ENCODE data around the gene FAM209B.
A peak's percentile ranks its signal among the peaks of the same experiment; 100 is the strongest.
"Not testable (repeated sequence)": the region's sequence is repeated elsewhere in the genome, so short reads cannot be mapped to it uniquely, and the experiment has no call there.

Gene FAM209B

DNA sequence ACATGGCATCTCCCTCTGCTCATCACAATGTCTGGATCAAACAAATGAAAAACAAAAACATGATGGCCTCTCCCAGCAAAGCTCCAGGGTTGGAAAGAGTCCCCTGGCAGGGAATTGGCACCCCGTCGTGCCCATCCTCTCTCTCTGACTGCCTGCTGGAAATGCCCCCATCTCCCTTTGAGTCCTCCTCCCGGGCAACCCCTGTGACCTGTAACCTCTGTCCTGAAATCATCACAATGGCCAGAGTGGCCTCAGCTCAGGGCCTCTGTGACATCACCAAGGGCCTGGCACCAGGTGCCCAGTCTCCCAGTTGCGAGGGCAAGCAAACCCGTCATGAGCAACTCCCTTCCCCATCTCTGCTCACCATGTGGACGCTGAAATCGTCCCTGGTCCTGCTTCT is 8.6 kb upstream of the FAM209B start, which contains the start of gene FAM209A:
FAM209A (plus strand) TSS at position 301 of the 400 bp plus-strand sequence; CDS start at position 366, 65 bp downstream.
- in situ Hi-C loops (cut with MboI; ENCODE audit: low pct_unique_long_range_greater_than_20kb, low sequenced_read_pairs); DNase-seq: not testable (repeated sequence)

DNA sequence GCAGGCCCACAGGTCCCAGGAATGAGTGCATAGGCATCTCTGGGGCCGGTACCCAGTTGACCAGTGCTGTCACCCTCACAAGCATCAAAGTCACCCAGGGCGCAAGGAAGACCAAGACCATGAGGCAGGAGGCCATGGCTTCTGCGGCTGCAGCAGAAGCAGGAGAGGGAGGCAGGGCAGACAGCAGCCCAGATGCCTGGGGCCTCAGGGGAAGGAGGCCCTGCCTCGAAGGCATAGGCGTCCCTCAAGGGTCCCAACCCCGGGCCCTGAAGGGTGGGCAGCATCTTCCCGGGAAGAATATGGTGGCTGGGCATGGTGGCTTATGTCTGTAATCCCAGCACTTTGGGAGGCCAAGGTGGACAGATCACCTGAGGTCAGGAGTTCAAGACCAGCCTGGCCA is 5.5 kb upstream of the FAM209B start:
- in situ Hi-C loops (cut with MboI; ENCODE audit: low pct_unique_long_range_greater_than_20kb, low sequenced_read_pairs): no loop called here
- no peak for DNase-seq

DNA sequence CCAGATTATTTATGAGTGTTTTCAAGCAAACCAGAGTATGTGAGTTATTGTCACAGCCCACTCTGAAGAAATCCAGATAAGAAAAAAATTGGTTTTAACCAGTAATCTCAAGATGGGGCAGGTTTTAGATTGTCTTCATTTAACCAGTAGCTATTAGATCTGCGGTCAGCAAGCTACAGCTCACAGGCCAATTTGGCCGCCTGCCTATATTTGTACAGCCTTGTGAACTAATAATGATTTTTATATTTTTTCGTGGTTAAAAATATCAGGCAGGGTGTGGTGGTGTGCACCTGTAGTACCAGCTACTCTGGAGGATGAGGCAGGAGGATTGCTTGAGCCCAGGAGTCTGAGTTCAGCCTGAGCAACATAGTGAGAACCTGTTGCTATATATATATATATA is 5.0 kb downstream of the FAM209B start:
- in situ Hi-C loops (cut with MboI; ENCODE audit: low pct_unique_long_range_greater_than_20kb, low sequenced_read_pairs): no loop called here
- no peak for DNase-seq

DNA sequence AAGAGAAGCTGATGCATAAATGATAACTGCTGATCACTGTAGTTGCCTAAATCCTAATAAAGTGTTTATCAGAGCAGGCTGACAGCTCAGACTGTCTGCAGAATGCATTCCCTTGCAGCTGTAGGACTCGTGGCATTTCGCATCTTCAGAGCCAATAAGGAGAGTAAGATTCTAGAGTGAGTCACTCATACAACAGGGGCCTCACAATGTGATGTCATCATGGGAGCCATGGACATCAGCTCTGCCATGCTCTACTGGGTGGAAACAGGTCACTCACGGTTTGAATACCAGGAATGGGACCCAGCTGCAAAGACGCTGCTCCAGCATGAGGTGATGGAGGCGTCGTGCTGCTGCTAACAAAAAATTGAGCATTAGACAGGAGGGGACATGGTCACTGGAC is 7.4 kb downstream of the FAM209B start:
- in situ Hi-C loops (cut with MboI; ENCODE audit: low pct_unique_long_range_greater_than_20kb, low sequenced_read_pairs): no loop called here
- DNase-seq: no peak

DNA sequence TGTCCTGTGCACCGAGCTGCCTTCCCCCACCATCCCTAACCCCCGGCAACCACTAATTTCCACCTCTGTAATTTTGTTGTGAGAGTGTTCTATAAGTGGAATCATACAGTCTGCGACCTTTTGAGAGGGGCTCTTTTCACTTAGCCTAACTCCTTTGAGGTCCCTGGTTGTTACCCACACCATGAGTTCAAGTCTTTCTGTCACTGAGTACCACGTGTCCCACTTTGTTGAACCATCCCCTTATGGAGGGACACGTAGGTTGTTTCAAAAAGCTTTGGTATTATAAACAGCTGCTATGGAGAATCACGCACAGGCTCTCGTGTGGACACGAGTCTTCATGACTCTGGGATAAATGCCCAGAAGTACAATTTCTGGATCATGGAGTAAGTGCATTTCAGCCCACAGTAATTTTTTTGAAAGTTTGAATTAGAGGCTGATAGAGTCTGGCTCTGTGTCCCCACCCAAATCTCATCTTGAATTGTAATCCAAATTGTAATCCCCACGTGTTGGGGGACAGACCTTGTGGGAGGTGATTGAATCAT is 9.5 kb downstream of the FAM209B start:
- in situ Hi-C loops (cut with MboI; ENCODE audit: low pct_unique_long_range_greater_than_20kb, low sequenced_read_pairs): no loop called here
- no peak for DNase-seq

DNA sequence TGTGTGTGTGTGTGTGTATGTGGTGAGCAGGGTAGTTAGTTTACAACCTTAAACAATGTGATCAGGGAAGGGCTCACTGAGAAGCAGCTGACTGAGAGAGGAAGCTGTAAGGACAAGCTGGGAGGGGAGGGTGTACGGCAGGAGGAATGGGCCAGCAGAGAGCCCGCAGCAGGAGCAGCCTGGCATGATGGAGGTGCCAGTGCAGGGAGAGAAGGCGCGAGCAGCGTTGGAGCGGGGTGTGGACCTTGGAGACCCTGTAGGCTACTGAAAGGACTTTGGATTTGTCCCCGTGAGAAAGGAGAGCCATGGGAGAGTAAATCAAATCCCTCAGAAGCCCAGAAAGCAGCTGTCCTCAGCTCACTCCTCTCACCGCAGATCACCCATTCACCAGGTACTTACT is 18.5 kb downstream of the FAM209B start:
- in situ Hi-C loops (cut with MboI; ENCODE audit: low pct_unique_long_range_greater_than_20kb, low sequenced_read_pairs): no loop called here
- no peak for DNase-seq

DNA sequence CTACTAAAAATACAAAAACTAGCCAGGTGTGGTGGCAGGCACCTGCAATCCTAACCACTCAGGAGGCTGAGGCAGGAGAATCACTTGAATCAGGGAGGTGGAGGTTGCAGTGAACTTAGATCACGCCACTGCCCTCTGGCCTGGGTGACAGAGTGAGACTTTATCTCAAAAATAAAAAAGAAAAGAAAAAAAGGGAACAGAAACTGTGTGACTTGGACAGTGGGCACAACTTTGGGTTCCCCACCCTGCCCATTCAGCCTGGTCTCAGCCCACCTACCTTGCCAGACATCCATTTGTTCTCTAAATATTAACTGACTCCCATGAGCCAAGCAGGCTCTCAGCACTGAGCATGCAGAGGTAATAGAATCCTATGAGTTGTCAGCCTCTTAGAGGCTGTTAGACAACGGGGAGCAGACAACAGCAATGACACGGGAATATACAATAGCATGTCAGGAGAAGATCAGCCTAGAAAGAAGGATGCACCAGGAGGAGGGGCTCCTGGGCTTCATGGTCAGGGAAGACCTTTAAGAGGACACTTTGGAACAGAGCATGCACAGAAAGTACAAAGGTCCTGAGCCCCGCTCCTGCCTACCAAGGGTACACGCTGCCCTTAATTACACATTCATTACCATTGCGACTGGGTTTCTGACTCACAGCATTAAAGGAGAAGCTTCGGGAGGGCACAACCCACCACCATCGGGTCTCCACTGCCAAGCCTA is 20.0 kb downstream of the FAM209B start:
- no peak for DNase-seq
- in situ Hi-C loops (cut with MboI; ENCODE audit: low pct_unique_long_range_greater_than_20kb, low sequenced_read_pairs): no loop called here

DNA sequence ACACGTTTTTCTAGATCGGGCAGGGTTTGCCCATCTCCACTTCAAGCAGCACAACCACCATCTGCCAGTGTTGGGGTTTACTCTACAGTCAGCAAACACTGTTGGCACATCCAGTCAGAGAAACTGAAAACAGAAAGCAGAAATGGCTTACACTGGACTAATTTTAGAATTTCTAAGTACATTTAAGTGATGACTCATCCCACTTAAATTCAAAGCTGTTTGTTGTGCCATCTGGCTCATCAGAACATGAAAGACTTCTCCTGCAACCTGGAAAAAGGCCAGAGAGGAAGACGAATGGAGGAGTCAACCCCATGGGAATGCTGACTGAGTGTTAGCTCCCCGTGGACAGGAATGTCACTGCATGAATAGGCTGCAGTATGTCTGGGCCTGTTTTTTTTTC is 21.8 kb downstream of the FAM209B start:
- DNase-seq: peak; percentile 80
- in situ Hi-C loops (cut with MboI; ENCODE audit: low pct_unique_long_range_greater_than_20kb, low sequenced_read_pairs): no loop called here

DNA sequence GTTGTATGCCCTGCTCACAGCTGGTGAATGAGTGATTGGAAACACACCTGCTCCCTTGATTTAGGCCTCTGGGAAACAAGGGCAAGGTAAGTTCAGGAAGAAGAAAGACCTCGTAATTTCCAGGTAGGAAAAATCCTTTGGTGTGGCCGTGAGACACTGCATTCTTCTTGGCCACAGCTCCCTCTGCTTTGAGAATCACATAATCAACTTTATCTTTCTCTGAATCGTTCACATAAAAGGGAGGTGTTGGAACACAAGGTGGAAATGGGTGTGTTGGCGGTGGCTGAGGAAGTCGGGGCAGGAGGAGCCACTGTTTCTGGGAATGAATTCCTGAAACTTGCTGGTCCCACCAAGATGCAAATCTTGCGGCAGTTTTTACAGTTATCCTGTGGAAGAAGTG is 25.9 kb downstream of the FAM209B start:
- in situ Hi-C loops (cut with MboI; ENCODE audit: low pct_unique_long_range_greater_than_20kb, low sequenced_read_pairs): no loop called here
- DNase-seq: no peak

DNA sequence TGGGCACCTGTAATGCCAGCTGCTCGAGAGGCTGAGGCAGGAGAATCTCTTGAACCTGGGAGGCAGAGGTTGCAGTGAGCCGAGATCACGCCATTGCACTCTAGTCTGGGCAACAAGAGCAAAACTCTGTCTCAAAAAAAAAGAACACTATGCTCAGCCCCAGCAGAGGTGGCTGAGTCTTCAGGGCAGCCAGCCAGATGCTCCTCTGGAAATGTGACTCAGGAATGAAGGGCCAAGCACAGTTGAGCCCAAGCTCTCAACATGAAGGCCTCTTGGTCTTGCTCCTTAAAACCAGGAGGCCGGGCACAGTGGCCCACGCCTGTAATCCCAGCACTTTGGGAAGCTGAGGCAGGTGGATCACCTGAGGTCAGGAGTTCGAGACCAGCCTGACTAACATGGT is 31.5 kb downstream of the FAM209B start:
- not testable (repeated sequence) for DNase-seq

DNA sequence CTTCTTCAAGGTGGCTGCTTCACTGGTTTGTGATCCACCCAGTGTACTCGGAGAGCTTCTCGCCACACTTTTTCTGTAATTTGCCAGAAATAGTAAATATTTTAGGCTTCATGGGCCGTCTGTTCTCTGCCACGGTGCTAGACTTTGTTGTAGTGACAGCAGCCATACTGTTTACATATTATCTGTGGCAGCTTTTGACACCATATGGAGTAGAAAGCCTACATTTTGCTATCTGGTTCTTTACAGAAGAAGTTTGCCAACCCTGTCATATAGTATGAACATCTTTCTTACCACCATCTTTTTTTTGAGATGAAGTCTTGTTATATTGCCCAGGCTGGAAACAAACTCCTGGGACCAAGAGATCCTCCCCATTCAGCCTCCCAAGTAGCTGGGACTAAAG is 32.5 kb downstream of the FAM209B start:
- in situ Hi-C loops (cut with MboI; ENCODE audit: low pct_unique_long_range_greater_than_20kb, low sequenced_read_pairs): no loop called here
- DNase-seq: no peak

More for the DNA sequence above, 31.5 kb downstream of the FAM209B start:
- in situ Hi-C loops (cut with MboI; ENCODE audit: low pct_unique_long_range_greater_than_20kb, low sequenced_read_pairs): not testable (repeated sequence)

DNA sequence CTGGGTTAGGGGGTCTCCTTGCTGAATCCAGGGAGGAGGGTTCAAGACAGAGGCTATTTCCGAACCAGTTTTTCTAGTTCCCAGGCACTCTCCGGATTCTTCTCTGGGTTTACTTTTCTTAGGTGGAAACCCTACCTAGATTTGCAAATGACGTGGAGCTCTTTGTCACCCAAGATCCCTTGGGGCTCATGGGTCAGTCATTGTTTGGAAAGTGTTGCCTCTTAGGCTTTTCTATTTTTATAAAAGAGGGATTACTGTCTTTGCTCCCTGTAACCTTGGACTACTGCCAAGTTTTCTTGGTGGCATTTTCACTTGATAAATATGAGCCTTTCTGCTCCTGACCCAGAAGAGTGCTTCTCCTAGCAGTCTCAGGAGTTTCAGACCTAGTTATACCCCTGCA is 33.6 kb downstream of the FAM209B start:
- DNase-seq: no peak

DNA sequence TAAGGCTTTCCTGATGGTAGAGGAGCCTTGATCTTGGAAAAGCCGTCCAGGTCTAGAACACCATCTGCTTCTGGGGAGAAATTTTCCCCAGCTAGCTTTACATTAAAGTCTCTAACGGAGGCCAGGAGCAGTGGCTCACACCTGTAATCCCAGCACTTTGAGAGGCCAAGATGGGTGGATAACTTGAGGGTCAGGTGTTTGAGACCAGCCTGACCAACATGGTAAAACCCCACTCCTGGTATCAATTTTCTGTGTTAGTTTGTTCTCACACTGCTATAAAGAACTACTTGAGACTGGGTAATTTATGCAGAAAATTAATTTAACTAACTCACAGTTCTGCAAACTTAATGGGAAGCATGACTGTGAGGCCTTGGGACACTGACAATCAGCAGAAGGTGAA is 37.8 kb downstream of the FAM209B start:
- in situ Hi-C loops (cut with MboI; ENCODE audit: low pct_unique_long_range_greater_than_20kb, low sequenced_read_pairs): no loop called here
- no peak for DNase-seq

More for the DNA sequence above, 33.6 kb downstream of the FAM209B start:
- in situ Hi-C loops (cut with MboI; ENCODE audit: low pct_unique_long_range_greater_than_20kb, low sequenced_read_pairs): no loop called here

DNA sequence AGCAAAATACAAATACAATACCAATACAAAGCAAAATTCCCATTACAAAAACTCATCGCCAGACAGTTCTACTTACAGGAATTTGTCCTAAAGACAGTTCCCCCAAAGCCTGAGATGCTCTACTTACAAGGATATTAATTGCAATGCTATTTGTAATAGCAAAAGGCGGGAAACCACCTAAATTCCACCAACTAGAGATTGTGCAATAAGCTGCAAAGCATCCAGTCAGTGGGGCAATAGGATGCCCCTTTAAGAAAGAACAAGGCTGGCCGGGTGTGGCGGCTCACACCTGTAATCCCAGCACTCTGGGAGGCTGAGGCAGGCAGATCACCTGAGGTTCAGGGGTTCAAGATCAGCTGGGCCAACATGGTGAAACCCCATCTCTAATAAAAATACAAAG is 39.1 kb downstream of the FAM209B start:
- DNase-seq: no peak
- in situ Hi-C loops (cut with MboI; ENCODE audit: low pct_unique_long_range_greater_than_20kb, low sequenced_read_pairs): no loop called here

DNA sequence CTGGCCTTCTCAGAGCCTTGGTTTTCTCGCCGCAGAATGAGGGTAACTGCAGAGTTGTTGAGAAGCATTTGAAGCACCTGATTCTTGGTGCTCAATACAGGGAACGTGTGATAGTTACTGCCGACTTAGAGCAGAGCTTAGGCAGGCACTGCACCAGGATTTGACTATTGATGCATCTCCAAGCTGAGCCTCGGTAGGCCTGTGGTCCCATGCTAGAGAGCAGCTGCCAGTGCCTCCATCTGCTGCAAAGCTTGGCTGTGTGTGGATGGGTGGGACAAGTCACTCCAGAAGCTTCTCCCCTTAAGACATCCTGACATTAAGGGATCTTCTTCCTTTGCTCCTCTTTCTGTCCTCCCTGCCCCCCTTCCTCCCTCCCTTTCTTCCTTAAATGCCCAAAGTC is 40.9 kb downstream of the FAM209B start:
- in situ Hi-C loops (cut with MboI; ENCODE audit: low pct_unique_long_range_greater_than_20kb, low sequenced_read_pairs): no loop called here
- DNase-seq: no peak

DNA sequence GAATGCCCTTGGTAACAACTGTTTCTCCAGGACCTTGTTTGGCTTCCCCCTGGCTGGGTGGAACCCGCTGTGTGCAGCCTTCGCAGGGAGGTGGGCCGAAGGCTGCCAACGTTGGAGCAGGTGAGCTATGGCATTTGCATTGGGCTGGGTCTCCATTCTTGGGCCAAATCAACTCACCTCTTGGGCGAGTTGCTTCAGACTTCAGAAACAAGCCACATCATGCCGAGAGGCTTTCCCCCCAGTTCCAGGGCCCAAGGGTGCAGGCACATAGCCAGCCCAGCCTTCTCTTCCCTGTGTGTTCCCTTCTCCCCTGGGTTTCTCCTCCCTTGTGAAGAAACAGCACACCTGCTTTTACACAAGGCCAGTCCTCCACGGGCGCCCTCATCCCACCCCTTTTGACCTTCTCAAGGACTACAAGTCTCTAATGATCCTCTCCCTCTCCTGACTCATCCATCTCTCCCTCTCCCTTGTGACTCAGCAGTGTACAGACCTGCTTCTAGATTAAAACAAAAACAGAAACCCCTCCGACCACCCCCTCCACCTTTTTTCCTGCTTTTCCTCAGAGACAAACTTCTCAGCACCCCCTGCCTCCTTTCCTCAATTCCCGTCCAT is 41.6 kb downstream of the FAM209B start:
- in situ Hi-C loops (cut with MboI; ENCODE audit: low pct_unique_long_range_greater_than_20kb, low sequenced_read_pairs): no loop called here
- no peak for DNase-seq

DNA sequence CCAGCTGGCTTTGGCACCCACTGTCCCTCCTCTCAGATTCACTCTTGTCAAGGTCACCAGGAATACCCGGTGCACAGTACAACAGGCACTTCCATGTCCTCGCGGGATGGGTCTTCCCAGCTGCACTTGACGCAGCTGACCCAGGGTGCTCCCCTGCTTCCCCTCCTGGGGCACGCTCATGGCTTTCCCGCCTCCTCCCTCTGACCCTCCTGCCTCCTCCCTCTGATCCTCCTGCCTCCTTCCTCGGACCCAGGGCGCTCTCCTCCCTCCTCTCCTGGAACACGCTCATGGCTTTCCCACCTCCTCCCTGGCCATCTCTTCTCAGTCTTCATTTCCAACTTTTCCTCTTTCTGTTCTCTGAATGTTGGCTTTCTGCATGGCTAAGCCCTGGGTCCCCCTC is 42.1 kb downstream of the FAM209B start:
- in situ Hi-C loops (cut with MboI; ENCODE audit: low pct_unique_long_range_greater_than_20kb, low sequenced_read_pairs): no loop called here
- DNase-seq: no peak

DNA sequence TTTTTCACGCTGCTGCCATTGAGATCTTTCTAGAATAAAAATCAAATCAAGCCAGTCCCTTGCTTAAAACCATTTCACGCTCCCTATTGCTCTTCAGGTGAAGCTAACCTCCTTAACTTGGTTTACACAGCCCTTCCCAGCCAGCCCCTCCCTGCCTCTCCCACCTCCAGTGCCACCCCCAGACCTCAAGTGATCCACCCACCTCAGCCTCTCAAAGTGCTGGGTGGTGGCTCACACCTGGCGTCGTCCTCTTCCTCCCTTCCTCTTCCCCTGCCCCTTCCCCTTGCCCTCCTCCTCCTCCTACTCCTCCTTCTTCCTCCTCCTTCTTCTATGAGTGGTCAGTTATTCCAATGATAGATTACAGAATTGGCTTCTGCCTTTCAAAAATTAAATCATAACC is 42.9 kb downstream of the FAM209B start:
- in situ Hi-C loops (cut with MboI; ENCODE audit: low pct_unique_long_range_greater_than_20kb, low sequenced_read_pairs): no loop called here
- DNase-seq: no peak

DNA sequence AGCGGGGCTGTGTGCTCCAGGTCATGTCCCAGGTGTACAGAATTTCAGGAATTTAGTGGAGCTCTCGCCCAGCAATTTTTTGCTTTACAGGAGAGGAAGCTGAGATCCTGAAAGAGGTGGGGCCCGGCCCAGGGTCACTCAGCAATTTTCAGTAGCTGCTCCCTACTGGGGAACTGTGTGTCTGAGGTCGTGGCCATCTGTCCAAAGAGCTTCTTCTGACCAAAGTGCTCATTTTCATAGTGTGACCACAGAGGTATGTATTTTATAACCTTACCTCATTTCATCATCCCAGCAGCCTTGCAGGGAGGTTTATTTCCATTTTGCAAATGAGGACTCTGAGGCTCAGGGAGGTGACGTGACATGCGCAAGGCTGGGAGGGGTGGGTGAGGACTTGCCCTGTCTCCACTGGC is 46.3 kb downstream of the FAM209B start:
- in situ Hi-C loops (cut with MboI; ENCODE audit: low pct_unique_long_range_greater_than_20kb, low sequenced_read_pairs): no loop called here
- no peak for DNase-seq

DNA sequence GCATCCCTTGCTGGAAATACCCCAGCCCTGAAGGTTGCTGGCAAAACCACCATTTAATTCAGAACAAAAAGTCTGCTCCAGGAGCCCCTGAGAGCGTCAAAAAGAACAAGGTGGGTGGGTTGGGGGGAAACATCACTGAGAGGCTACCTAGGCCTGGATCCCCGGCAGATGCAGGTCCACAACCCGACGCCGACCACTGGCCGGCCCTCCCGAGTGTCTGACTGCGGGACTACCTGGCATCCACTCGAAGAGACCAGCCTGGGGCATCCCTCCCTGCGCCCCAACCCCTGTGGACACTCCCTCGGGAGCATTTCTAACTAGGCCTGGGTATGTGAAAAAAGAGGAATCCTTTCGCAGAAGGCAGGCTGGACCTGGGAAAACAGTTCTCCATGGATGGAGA is 47.2 kb downstream of the FAM209B start:
- in situ Hi-C loops (cut with MboI; ENCODE audit: low pct_unique_long_range_greater_than_20kb, low sequenced_read_pairs): no loop called here
- no peak for DNase-seq

DNA sequence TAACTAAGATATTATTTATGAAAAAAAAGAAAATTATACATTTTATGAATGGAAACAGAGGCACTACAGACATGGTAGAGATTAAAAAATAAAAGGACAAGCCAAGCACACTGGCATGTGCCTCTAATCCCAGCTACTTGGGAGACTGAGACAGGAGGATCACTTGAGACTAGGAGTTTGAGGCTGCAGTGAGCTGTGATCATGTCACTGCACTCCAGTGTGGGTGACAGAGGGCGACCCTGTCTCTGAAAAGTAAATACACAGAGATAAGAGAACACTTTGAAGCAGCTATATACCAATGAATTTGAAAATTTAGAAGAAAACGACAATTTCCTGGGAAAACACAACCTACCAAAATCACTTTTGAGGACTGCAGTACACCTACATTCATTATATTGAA is 48.7 kb downstream of the FAM209B start:
- in situ Hi-C loops (cut with MboI; ENCODE audit: low pct_unique_long_range_greater_than_20kb, low sequenced_read_pairs): no loop called here
- DNase-seq: no peak
